ENCODE results near the gene DCTD. TPM values are rescaled to one million over a fixed set of nuclear protein-coding genes. Genes with fewer than 3 reads are reported as not detected.
A peak's percentile ranks its signal among the peaks of the same experiment; 100 is the strongest.

Gene DCTD
- total and polyA plus RNA-seq, 2 donors (not counting 1 experiment from before 2014, with no cell fraction given), result 88.8 to 182 TPM

GRCh38 chr4:182885022-182885737, 32.0 kb downstream of the DCTD start:
- Histone ChIP-seq H3K27me3 (ENCODE audit: control insufficient read depth, insufficient read depth, low read length) (no peaks in the 10 kb centered on the region), H3K9me3 (ENCODE audit: control insufficient read depth, insufficient read depth, low read depth, low read length) (no peaks in the 10 kb centered on the region), H3K79me2 (ENCODE audit: control insufficient read depth, insufficient read depth, low read length) (no peaks in the 10 kb centered on the region), H3K4me3 (replicated peaks in 1 of 4; ENCODE audit: control extremely low read depth in 1 of 4, insufficient read depth in 1 of 4, low read depth in 3 of 4, low read length in 4 of 4) (no peak overlapping the region), H3K9ac (ENCODE audit: insufficient read depth, low read length) (no peak overlapping the region), H3K27ac (ENCODE audit: insufficient read depth, low read length) (no peak overlapping the region), H2AFZ (ENCODE audit: low read length) (no peak overlapping the region), H3K4me1 (ENCODE audit: control insufficient read depth, extremely low read depth, insufficient read depth, low read length) (no peaks in the 10 kb centered on the region), H3K36me3 (ENCODE audit: control insufficient read depth, insufficient read depth, low read length) (peaks cover 10% of the 10 kb centered on the region), H4K20me1 (ENCODE audit: control insufficient read depth, extremely low read depth, insufficient read depth, low read length) (no peaks in the 10 kb centered on the region), H3K4me2 (ENCODE audit: extremely low read depth, insufficient read depth, low read length) (no peak overlapping the region)
- peak in 1 of 2 donors; percentile 23 for DNase-seq (ENCODE audit: low read depth in 2 of 2)
- TF ChIP-seq CTCF (conservative IDR thresholded peaks at IDR 0.05 in 1 of 2, IDR thresholded peaks at IDR 0.05 in 1 of 2; ENCODE audit: low read depth in 1 of 2, low read length in 2 of 2) (no peak), EZH2 (IDR thresholded peaks at IDR 0.05; ENCODE audit: low read length, missing control alignments) (no peak)

- Histone ChIP-seq H3K4me3 (replicated peaks in 1 of 4; ENCODE audit: control extremely low read depth in 1 of 4, insufficient read depth in 1 of 4, low read depth in 3 of 4, low read length in 4 of 4) (no peak overlapping the region), H3K27me3 (ENCODE audit: control insufficient read depth, insufficient read depth, low read length) (no peaks in the 10 kb centered on the region), H2AFZ (ENCODE audit: low read length) (no peak overlapping the region), H3K9me3 (ENCODE audit: control insufficient read depth, insufficient read depth, low read depth, low read length) (no peaks in the 10 kb centered on the region), H3K4me1 (ENCODE audit: control insufficient read depth, extremely low read depth, insufficient read depth, low read length) (no peaks in the 10 kb centered on the region), H3K9ac (ENCODE audit: insufficient read depth, low read length) (no peak overlapping the region), H3K79me2 (ENCODE audit: control insufficient read depth, insufficient read depth, low read length) (no peaks in the 10 kb centered on the region), H3K27ac (ENCODE audit: insufficient read depth, low read length) (no peak overlapping the region), H3K36me3 (ENCODE audit: control insufficient read depth, insufficient read depth, low read length) (peaks cover 10% of the 10 kb centered on the region), H3K4me2 (ENCODE audit: extremely low read depth, insufficient read depth, low read length) (no peak overlapping the region), H4K20me1 (ENCODE audit: control insufficient read depth, extremely low read depth, insufficient read depth, low read length) (no peaks in the 10 kb centered on the region)
- TF ChIP-seq CTCF (conservative IDR thresholded peaks at IDR 0.05 in 1 of 2, IDR thresholded peaks at IDR 0.05 in 1 of 2; ENCODE audit: low read depth in 1 of 2, low read length in 2 of 2) (no peak), EZH2 (IDR thresholded peaks at IDR 0.05; ENCODE audit: low read length, missing control alignments) (no peak)
- DNase-seq (ENCODE audit: low read depth in 2 of 2), result peak in 1 of 2 donors; percentile 15
Measured at GRCh38 chr4:182884040-182884439, 33.1 kb downstream of the DCTD start.

GRCh38 chr4:182883351-182883750, 33.8 kb downstream of the DCTD start:
- Histone ChIP-seq H3K36me3 (ENCODE audit: control insufficient read depth, insufficient read depth, low read length) (peaks cover 10% of the 10 kb centered on the region), H3K4me2 (ENCODE audit: extremely low read depth, insufficient read depth, low read length) (no peak overlapping the region), H2AFZ (ENCODE audit: low read length) (no peak overlapping the region), H3K4me3 (replicated peaks in 1 of 4; ENCODE audit: control extremely low read depth in 1 of 4, insufficient read depth in 1 of 4, low read depth in 3 of 4, low read length in 4 of 4) (no peak overlapping the region), H3K27ac (ENCODE audit: insufficient read depth, low read length) (no peak overlapping the region), H3K9me3 (ENCODE audit: control insufficient read depth, insufficient read depth, low read depth, low read length) (no peaks in the 10 kb centered on the region), H4K20me1 (ENCODE audit: control insufficient read depth, extremely low read depth, insufficient read depth, low read length) (no peaks in the 10 kb centered on the region), H3K4me1 (ENCODE audit: control insufficient read depth, extremely low read depth, insufficient read depth, low read length) (no peaks in the 10 kb centered on the region), H3K9ac (ENCODE audit: insufficient read depth, low read length) (no peak overlapping the region), H3K79me2 (ENCODE audit: control insufficient read depth, insufficient read depth, low read length) (no peaks in the 10 kb centered on the region), H3K27me3 (ENCODE audit: control insufficient read depth, insufficient read depth, low read length) (no peaks in the 10 kb centered on the region)
- DNase-seq (ENCODE audit: low read depth in 2 of 2), result no peak
- TF ChIP-seq EZH2 (IDR thresholded peaks at IDR 0.05; ENCODE audit: low read length, missing control alignments) (no peak), CTCF (conservative IDR thresholded peaks at IDR 0.05 in 1 of 2, IDR thresholded peaks at IDR 0.05 in 1 of 2; ENCODE audit: low read depth in 1 of 2, low read length in 2 of 2) (no peak)

All from fibroblast of lung (primary cell).